Lung (tissue), 12 donors: Measurements from ENCODE around the gene DLK2. TPM values are rescaled to one million over a fixed set of nuclear protein-coding genes. Genes with fewer than 3 reads are reported as not detected.

Experiments
- ATAC-seq: fragments of 200-7000 bp; cut with Tn5 transposase; one replicate; pipeline ENCODE4 v1.9.1; 2020; ENCODE audit warnings: moderate number of reproducible peaks; ENCODE audit not compliant: insufficient read depth, low FRiP score
- DNase-seq, 3 donors: peaks; one replicate each; pipeline ENCODE4 v3.0.0-alpha.2; 2013 to 2017
- H3K27ac ChIP-seq, 2 donors: one replicate each; pipeline ENCODE4 v1.5.1; 2013; ENCODE audit warnings: mild to moderate bottlenecking in 2 of 2, moderate library complexity in 2 of 2, control low read depth in 1 of 2, inconsistent platforms in 1 of 2, low read depth in 1 of 2, low read length in 1 of 2
- H3K27me3 ChIP-seq, 3 donors: one replicate each; pipeline ENCODE4 v1.5.1; 2013; ENCODE audit warnings: low read length in 2 of 3; ENCODE audit not compliant: control insufficient read depth in 3 of 3, insufficient read depth in 3 of 3
- H3K36me3 ChIP-seq, 4 donors: one replicate each; pipeline ENCODE4 v1.5.1; 2013; ENCODE audit warnings: low read length in 4 of 4, mild to moderate bottlenecking in 1 of 4, moderate library complexity in 1 of 4; ENCODE audit not compliant: control insufficient read depth in 4 of 4, insufficient read depth in 4 of 4
- H3K4me1 ChIP-seq, 5 donors: one replicate each; pipeline ENCODE4 v1.5.1; 2013; ENCODE audit warnings: low read length in 5 of 5, mild to moderate bottlenecking in 2 of 5, moderate library complexity in 1 of 5; ENCODE audit not compliant: control insufficient read depth in 5 of 5, insufficient read depth in 5 of 5
- H3K4me3 ChIP-seq: one replicate; pipeline ENCODE4 v1.5.1; 2013; ENCODE audit warnings: mild to moderate bottlenecking, control low read depth, moderate library complexity
- H3K9ac ChIP-seq, 2 donors: one replicate each; pipeline ENCODE4 v1.5.1; 2013; ENCODE audit warnings: low read length in 2 of 2, control low read depth in 1 of 2; ENCODE audit not compliant: insufficient read depth in 1 of 2
- H3K9me3 ChIP-seq, 4 donors: one replicate each; pipeline ENCODE4 v1.5.1; 2013; ENCODE audit warnings: low read length in 3 of 4, mild to moderate bottlenecking in 1 of 4, moderate library complexity in 1 of 4; ENCODE audit not compliant: control insufficient read depth in 4 of 4, insufficient read depth in 3 of 4
- CTCF ChIP-seq: IDR thresholded peaks from 2 replicates; pipeline ENCODE4 v1.5.1; 2012; ENCODE audit warnings: mild to moderate bottlenecking; ENCODE audit errors: control extremely low read depth, extremely low read depth
- WGBS, 2 donors: extraction: QIAGEN DNeasy Blood & Tissue Kit; methylation state at CpG; one replicate each; pipeline ENCODE4 v1.1.7; 2013; 5-methylcytosine and 5-hydroxymethylcytosine counted together
- polyA plus RNA-seq, 2 donors: library from polyadenylated mRNA; stranded (reverse); fragments of 200-250 nt; gene quantifications; one replicate each; pipeline ENCODE4 v1.2.1, GENCODE V29; 2013
- total RNA-seq, 2 donors: library from RNA; depleted of rRNA in 1 of 2; stranded (reverse); fragments of >200 nt in 1 of 2; gene quantifications; one replicate each; pipeline ENCODE4 v1.2.1, GENCODE V29; 2014 to 2021
- donor health status: control.
- donor health status: control.
- donor health status: Bipolar disorder and iron deficiency.
- donor health status: healthy.
- donor health status: DM: yes; HTN: yes; CAD: no.

DLK2 gene
- total and polyA plus RNA-seq, 4 donors, result 1.1 to 2.6 (median 1.3) TPM

GRCh38 chr6:43453831-43454230 lies 1.5 kb downstream of the DLK2 start:
- no peak overlapping the region for H3K4me3 ChIP-seq

GRCh38 chr6:43452896-43453295 lies 2.5 kb downstream of the DLK2 start:
- no peak overlapping the region for H3K9ac ChIP-seq
- H3K9me3 ChIP-seq, result peaks cover 0 to 2% (median 0%) of the 10 kb centered on the region in 4 donors
- no peak overlapping the region for H3K27ac ChIP-seq
- ATAC-seq (no peak), DNase-seq (no peak)
- H3K4me1 ChIP-seq, result peaks cover 0 to 3% (median 0%) of the 10 kb centered on the region in 5 donors
- H3K36me3 ChIP-seq, result peaks cover 0 to 40% (median 15%) of the 10 kb centered on the region in 4 donors
- peaks cover 0 to 14% (median 8%) of the 10 kb centered on the region in 3 donors for H3K27me3 ChIP-seq
- 95 to 96% methylated on average over 4 of the region's 4 CpGs for WGBS, 2 donors
- TF ChIP-seq CTCF, result no peak
- no peak overlapping the region for H3K4me3 ChIP-seq

More at GRCh38 chr6:43453831-43454230, 1.5 kb downstream of the DLK2 start:
- H3K9me3 ChIP-seq, result peaks cover 0 to 2% (median 0%) of the 10 kb centered on the region in 4 donors
- no peak for TF ChIP-seq CTCF
- H3K4me1 ChIP-seq, result peaks cover 0 to 3% (median 0%) of the 10 kb centered on the region in 5 donors
- DNase-seq, result no peak
- H3K27ac ChIP-seq, result no peak overlapping the region
- no peak for ATAC-seq
- peaks cover 0 to 14% (median 8%) of the 10 kb centered on the region in 3 donors for H3K27me3 ChIP-seq
- no peak overlapping the region for H3K9ac ChIP-seq
- peaks cover 0 to 31% (median 11%) of the 10 kb centered on the region in 4 donors for H3K36me3 ChIP-seq

GRCh38 chr6:43451939-43452338 lies 3.4 kb downstream of the DLK2 start:
- TF ChIP-seq CTCF, result no peak
- Histone ChIP-seq H3K4me3 (no peak overlapping the region), H3K4me1 (peaks cover 0 to 3% (median 0%) of the 10 kb centered on the region in 5 donors), H3K27ac (no peak overlapping the region), H3K27me3 (peaks cover 0 to 12% (median 6%) of the 10 kb centered on the region in 3 donors), H3K9me3 (peaks cover 0 to 2% (median 0%) of the 10 kb centered on the region in 4 donors), H3K9ac (no peak overlapping the region), H3K36me3 (peaks cover 0 to 45% (median 17%) of the 10 kb centered on the region in 4 donors)
- DNase-seq (no peak), ATAC-seq (no peak)
- 93 to 94% methylated on average over 8 of the region's 8 CpGs for WGBS, 2 donors

GRCh38 chr6:43451348-43451747 lies 4.0 kb downstream of the DLK2 start:
- 79 to 89% methylated on average over 4 of the region's 4 CpGs for WGBS, 2 donors
- DNase-seq (no peak), ATAC-seq (no peak)
- no peak for TF ChIP-seq CTCF
- no peak overlapping the region for H3K27ac ChIP-seq
- peaks cover 0 to 7% (median 2%) of the 10 kb centered on the region in 3 donors for H3K27me3 ChIP-seq
- H3K4me3 ChIP-seq, result no peak overlapping the region
- H3K4me1 ChIP-seq, result peaks cover 0 to 3% (median 0%) of the 10 kb centered on the region in 5 donors
- H3K9me3 ChIP-seq, result peaks cover 0 to 2% (median 0%) of the 10 kb centered on the region in 4 donors
- H3K9ac ChIP-seq, result no peak overlapping the region
- H3K36me3 ChIP-seq, result peaks cover 0 to 48% (median 17%) of the 10 kb centered on the region in 4 donors
